HG03139 (cell line): ENCODE data around the gene GNPDA1.

ENCODE experiments used
- ATAC-seq: cut with Tn5 transposase; IDR thresholded peaks from one replicate; pipeline ENCODE4 v1.9.1; 2021; ENCODE audit not compliant: unreplicated experiment

GNPDA1 gene

GRCh38 chr5:142024771-142025304 lies 12.0 kb upstream of the GNPDA1 start:
- peak; percentile 100 for ATAC-seq

- no peak for ATAC-seq
Measured at GRCh38 chr5:142023836-142024235, 11.0 kb upstream of the GNPDA1 start.

- ATAC-seq: no peak
Measured at GRCh38 chr5:142020122-142020659, 7.4 kb upstream of the GNPDA1 start.

GRCh38 chr5:142017832-142018427 lies 5.1 kb upstream of the GNPDA1 start:
- peak; percentile 40 for ATAC-seq

- ATAC-seq: peak; percentile 33
Measured at GRCh38 chr5:142016556-142016955, 3.7 kb upstream of the GNPDA1 start.

DNA sequence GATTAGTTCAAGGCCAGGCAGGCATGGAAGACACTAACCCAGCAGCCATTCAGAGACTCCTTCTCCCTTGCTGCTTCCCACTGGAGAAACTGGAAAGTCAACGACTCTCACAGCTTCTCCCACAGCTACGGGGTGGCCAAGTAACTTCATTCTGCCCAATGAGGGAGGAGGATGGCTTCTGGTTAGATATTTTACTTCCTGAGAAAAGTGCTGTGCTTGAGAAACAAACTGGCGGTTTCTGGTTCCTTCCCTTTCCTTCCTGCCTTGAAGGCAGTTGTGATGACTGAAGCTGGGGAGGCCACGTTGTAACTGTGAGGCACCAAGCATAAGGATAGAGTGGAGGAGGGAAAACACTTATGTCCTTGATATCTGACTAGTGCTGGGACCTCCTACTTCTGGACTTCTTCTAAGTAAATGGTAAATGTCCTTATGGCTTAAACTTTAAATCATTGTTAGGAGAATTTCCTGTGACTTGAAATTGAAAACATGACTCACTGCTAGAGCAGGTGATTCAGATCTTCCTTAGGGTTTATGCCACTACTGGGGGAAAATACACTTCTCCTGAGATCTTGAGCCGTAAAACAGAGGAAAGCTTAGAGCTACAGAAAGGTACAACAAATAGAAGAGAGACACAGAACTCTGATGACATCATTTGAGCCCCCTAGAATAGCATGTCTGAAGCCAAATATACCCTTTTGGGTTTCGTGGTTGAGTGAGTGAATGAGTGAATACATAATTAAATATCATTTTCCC lies 3.1 kb upstream of the GNPDA1 start:
- peak; percentile 35 for ATAC-seq

DNA sequence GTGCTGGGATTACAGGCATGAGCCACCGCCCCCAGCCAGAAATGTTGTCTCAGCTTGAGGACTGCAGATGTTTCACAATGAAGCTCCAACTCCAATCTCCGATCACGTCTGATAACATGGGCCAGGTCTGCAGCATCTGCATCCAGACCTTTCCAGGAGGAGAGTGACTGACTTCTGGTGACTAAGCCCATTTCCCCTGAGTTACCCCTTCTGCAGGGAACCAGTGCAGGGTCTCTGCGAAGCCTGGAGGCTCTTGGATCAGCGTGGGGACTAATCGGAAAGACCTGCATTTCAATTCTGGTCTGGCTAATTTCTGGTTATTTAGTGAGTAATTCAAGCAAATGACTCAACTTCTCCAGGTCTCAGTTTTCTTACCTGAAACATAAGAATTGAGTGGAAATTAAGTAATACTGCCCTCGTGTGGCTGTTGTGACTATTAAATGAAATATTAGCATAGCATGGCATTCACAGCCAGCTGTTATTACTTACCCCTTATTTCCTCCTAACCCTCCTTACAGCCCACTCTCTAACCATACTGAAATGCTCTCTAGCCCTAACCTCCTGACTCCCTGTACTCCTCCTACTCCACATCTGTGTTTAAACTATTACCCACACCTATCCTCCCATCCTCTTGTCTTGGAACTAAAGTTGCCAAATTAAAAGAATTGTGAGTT lies 2.2 kb upstream of the GNPDA1 start:
- ATAC-seq: no peak

DNA sequence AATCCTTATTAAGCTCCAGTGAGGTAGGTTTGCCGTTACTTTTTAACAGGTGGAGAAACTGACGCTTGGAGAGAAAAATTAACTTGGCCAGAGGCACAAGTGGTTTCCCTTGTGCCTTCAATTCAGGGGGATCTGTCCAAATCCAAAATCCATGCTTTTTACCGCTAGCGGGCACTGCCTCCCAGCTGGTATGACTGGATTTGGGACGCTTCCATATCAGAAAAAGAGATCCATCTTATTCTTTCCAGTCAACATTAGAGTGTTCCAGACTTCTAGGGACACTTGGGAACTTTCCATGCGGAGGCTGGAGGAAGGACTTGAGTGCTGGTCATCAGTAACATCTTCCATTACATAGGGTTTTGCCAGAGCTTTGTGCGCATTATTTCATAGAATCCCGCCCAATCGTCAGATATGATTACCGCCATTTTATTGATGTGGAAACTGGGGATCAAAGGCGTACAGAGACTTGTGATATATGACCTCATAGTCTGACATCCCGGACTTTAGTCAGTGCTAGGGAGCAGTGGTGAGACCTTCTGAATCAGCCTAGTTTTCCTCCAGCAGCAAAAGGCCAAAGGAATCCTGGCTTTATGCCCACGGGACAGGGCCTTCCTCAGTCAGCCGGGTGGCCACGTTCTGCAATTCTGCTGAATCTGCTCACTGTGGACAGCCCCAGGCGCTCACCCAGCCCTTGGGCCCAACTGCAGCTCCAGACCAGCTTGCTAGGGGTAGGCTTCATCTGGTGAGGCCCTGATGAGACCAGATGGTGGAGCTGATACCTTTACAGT lies 1.1 kb upstream of the GNPDA1 start:
- no peak for ATAC-seq

DNA sequence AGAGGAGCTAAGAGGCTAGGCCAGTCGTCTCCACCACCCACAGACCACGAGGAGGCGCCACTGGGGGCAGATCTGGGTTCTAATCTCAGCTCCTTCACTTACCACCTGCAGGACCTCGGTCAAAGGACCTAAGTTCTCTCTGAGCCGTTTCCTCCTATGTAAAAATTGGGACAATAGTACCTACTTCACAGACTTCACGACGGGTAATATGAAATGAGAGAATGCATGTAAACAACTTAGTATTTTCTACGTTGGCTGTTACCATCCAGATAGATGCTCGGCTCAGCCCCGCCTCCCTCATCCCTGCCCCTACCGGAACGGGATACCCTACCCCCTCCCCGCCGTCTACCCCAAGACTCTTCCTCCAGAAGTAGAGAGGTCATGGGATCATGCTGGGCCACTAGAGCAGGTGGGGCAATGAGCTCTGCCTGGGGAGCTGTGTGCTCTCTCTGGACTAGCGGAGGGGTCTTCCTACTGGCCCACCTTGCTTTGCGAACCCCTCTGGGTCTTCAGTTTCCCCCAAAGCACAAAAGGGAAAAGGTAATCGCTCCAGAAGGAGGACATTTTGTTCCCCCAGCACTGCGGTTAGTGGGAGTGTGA lies 541 bp downstream of the GNPDA1 start:
- ATAC-seq: no peak

- ATAC-seq: no peak
Measured at GRCh38 chr5:142011572-142012185, 1.1 kb downstream of the GNPDA1 start.

GRCh38 chr5:142009886-142010285 lies 2.9 kb downstream of the GNPDA1 start:
- no peak for ATAC-seq

- no peak for ATAC-seq
Measured at GRCh38 chr5:142008813-142009212, 4.0 kb downstream of the GNPDA1 start.

DNA sequence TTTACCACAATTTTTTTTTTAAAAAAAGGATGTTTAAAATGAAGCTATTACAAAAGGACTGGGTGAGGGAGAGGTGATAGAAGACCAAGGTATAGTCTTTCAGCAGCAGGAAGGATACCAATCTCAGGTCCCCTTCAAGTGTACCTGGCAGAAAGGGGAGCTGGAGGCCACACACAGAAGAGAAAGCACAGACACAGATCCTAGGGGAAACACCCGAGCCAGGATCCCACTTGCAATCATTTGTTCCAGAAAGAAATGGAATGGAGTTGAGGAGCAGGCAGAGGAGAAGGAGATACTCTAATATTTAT lies 5.6 kb downstream of the GNPDA1 start:
- no peak for ATAC-seq

DNA sequence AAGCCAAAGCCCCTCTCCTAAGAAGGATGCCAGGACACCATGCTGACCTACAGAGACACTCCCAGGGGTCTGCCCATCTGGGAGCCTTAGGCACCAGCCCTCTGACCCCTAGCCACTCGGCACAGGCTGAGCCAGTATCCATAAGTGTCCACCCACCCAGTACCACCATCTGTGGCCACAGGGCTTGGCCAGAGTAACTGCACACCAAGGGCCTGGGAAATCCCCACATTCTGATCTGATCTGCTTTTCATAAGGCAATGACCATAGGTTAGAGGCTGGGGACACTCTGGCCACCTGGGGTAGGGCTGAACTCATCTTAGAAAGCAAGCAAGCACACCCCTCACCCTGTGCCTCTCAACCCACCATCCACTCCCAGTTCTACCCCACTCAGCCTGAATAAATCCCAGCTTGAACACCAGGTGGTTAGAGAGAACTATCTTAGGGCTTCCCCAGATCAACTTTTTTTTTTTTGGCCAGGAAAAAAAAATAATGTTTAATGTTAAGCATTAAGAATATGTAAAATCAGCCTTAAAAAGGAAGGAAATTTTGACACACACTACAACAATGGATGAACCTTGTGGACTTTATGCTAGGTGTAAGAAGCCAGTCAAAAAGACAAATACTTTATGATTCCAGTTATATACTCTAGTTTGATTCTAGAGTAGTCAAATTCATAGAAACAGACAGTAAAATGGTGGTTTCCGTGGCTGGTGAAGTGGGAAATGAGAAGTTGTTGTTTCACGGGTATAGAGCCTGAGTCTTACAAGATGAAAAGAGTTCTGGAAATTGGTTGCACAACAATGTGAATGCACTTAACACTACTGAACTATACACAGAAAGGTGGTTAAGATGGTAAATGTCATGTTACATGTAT lies 6.2 kb downstream of the GNPDA1 start:
- ATAC-seq: no peak

DNA sequence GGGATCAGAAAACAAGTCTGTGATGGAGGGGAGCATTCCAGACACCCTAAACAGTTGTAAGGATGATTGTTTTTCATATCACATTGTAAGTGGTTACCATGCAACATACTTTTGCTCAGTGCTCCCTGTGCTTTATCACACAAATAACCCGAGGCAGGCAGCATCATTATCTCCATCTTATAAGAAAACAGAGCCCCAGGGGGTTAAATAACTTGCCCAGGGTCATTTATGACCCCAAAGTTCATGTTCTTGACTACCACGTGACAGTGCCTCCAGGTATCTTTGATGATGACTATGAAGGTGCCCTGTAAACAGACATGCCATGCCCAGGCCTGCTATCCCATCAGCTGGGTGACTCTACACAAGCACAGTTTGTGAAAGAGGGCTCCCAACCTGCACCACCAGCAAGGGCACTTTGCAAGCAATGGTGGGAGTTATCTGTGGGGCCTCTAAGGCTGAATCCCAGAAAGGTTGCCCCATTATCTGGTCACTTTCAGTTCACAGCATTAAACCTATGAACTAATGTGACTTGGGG lies 9.5 kb downstream of the GNPDA1 start:
- ATAC-seq: no peak

DNA sequence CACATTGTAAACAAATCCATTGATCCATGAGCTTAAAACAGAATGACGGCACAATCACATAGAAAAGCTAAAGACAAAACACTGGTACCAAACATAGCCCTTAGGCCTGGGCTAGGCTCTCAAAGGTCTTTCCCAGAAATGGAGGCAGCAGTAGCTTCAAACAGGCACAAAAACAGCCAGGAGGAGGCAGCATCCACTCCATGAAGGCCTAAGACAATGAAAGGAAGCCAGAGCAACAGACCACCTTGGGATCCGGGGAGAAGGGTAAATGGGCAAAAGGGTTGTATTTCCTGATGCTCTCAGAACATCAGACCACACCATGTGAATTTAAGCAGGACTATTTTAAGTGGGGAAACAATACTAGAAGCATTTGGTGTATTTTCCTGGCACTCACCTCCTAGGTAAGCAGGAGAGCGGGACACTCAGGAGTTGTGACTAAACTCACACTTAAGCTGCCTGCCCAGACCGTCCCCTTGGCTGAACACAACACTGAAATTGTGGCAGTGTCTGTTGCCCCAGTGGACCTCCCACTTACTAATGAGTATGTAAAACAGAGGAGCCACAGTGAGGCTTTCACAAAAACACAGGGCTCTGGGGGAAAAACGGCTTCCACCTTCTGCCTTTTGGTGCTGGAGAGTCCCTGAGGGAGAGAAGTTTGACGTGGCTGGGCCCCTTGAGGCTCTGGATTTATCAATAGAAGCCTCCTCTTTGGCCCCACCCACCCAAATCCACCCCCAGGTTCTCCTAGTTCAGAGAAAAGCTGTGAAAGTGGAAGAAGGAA lies 11.9 kb downstream of the GNPDA1 start:
- ATAC-seq: no peak

GRCh38 chr5:142000173-142000572 lies 12.7 kb downstream of the GNPDA1 start:
- ATAC-seq: no peak

DNA sequence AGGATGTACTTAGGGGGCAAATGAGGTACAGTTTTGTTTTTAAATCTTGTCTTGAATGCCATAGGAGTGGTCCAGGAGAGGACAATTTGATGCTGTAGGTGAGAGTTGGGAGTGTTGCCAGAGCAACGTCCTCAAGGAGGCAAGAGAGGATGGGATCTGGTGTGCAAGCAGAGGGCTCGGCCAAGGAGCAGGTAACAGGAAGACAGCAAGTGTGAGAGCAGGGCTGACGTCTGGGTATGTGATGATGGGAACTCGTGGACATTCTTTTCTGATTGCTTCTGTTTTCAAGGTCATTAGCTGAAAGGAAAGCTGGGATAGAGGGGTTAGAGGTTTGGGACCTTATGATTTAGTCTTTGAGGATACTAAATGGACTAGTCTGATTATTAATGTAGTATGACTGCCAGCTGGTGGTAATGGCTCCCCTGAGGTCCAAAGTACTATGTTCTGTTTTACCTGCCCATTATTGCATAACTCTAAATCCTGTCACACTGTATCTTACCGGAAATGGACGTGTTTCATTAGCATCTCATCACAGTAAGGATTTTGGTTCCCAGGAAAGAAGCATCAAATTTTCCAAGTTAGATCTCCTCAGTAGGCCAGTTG lies 15.4 kb downstream of the GNPDA1 start:
- ATAC-seq: no peak
